ENCODE measurements around the gene DOHH. TPM values are rescaled to one million over a fixed set of nuclear protein-coding genes. Genes with fewer than 3 reads are reported as not detected.

The DOHH gene
- total and polyA plus RNA-seq, 9 of the 15 experiments (the other 6 are each of a cell fraction or from before 2014, with no cell fraction given) = 0.14 to 47.2 (median 5.1) TPM

GRCh38 chr19:3526507-3527237 lies 26.2 kb upstream of the DOHH start (continued):
- TF ChIP-seq TAF15 (IDR thresholded peaks at IDR 0.05; ENCODE audit: low read depth, low read length) = no peak
- TF ChIP-seq, protein P1, sequence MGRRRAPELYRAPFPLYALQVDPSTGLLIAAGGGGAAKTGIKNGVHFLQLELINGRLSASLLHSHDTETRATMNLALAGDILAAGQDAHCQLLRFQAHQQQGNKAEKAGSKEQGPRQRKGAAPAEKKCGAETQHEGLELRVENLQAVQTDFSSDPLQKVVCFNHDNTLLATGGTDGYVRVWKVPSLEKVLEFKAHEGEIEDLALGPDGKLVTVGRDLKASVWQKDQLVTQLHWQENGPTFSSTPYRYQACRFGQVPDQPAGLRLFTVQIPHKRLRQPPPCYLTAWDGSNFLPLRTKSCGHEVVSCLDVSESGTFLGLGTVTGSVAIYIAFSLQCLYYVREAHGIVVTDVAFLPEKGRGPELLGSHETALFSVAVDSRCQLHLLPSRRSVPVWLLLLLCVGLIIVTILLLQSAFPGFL (CRISPR knock-in tag; IDR thresholded peaks at IDR 0.05) = no peak

DNA sequence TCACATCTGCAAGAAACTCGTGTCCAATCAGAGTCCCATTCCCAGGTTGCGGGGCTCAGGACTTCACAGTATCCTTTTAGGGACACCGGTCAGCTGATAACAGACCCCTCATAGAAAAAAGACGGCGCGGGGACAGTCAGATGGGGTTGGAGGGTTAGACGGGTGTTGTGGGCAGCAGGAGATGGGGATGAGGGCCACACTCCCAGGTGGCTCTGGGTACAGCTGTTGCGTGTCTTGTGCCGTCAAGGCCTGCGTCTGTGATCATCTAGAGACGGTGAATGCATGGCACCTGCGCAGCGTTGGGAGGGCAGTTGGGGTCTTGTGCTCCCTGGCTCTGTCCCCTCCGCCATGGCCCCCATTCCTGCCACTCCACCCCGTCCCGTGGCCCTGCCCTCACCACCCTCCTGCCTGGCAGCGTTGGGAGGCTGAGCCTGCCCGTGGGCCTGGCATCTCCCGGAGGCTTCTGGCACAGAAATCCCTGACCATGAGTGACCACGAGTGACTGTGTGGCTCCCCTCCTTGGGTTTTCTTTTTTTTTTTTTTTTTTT lies 24.5 kb upstream of the DOHH start:
- WGBS (ENCODE audit: insufficient coverage, low coverage, missing lambda C conversion rate) = 95% methylated on average over 19 of the region's 20 CpGs
- no TSS peak for BruUV-seq (replicated peaks)
- H3K36me3 ChIP-seq (ENCODE audit: control insufficient read depth, insufficient read depth, low read length) = peaks cover 53% of the 10 kb centered on the region; the same call in 1 of the 3 replicates
- POLR2A ChIA-PET = no interaction called here
- peaks cover 2% of the 10 kb centered on the region for H3K9me1 ChIP-seq (ENCODE audit: control insufficient read depth, insufficient read depth, low read length)
- no peak for TF ChIP-seq ZBTB43 (CRISPR knock-in tag; IDR thresholded peaks at IDR 0.05)
- no peak for TF ChIP-seq POLR2A (conservative IDR thresholded peaks at IDR 0.05)
- 0 out of 2 replicates have a peak, but pooled peaks have one; percentile 16 for TF ChIP-seq POLR2G (IDR thresholded peaks at IDR 0.05; ENCODE audit: low read depth, low read length)
- no peak for TF ChIP-seq GATA2 (CRISPR knock-in tag; IDR thresholded peaks at IDR 0.05)
- FAIRE-seq (no peak), DNase-seq (ENCODE audit: extremely low read depth in 1 of 4, low spot score in 3 of 4) (no peak), ATAC-seq (no peak)
- H3K27me3 ChIP-seq (ENCODE audit: control insufficient read depth in 2 of 2, insufficient read depth in 2 of 2, low read length in 2 of 2) = no peaks in the 10 kb centered on the region
- no peaks in the 10 kb centered on the region for H3K9me3 ChIP-seq (replicated peaks; ENCODE audit: control insufficient read depth, insufficient read depth, low read depth, low read length)
- no peak overlapping the region for H3K4me2 ChIP-seq (ENCODE audit: insufficient read depth, low read length)
- no peak overlapping the region for H2AFZ ChIP-seq (ENCODE audit: low read depth, low read length)
- intact Hi-C loops (cut with micrococcal nuclease) = no loop called here
- H3K4me1 ChIP-seq (replicated peaks in 1 of 2; ENCODE audit: control insufficient read depth in 2 of 2, insufficient read depth in 2 of 2, low read length in 2 of 2) = peaks cover 14 to 67% of the 10 kb centered on the region in 2 experiments
- peaks cover 33% of the 10 kb centered on the region for H3K79me2 ChIP-seq (ENCODE audit: control insufficient read depth, insufficient read depth, low read length)
- no peak overlapping the region for H3K27ac ChIP-seq (ENCODE audit: extremely low read depth, low read depth, low read length)
- H4K20me1 ChIP-seq (replicated peaks; ENCODE audit: control insufficient read depth, insufficient read depth, low read length) = peaks cover 12% of the 10 kb centered on the region; the same call in 1 of the 2 replicates
- H3K4me3 ChIP-seq = no peak overlapping the region
- no peak overlapping the region; a peak in 1 of 4 replicates for H3K9ac ChIP-seq (ENCODE audit: insufficient read depth in 1 of 2, low read depth in 2 of 2, low read length in 2 of 2)
- in situ Hi-C loops (cut with MboI) = no loop called here
- CTCF ChIA-PET (ENCODE audit: low intra/inter-chr PET ratio) = no interaction called here
